Right ventricle myocardium superior (tissue), 1 donor: ENCODE results near the gene SLC29A2. TPM values are rescaled to one million over a fixed set of nuclear protein-coding genes. Genes with fewer than 3 reads are reported as not detected.
A peak's percentile ranks its signal among the peaks of the same experiment; 100 is the strongest.

Source experiments
- ATAC-seq: fragments of 200-7000 bp; cut with Tn5 transposase; one replicate; pipeline ENCODE4 v1.9.1; 2020; ENCODE audit warnings: mild to moderate bottlenecking; ENCODE audit not compliant: poor library complexity
- DNase-seq: peaks from one replicate; pipeline ENCODE4 v3.0.0-alpha.2; 2020
- intact Hi-C: fragments of 100-400 bp; cut with DNase I; formaldehyde crosslinking; loops from one replicate; pipeline ENCODE4 v1.11.2; 2022
- long read RNA-seq: library from polyadenylated mRNA; unstranded; transcript quantifications from one replicate; pipeline ENCODE4 v2.0.0, GENCODE V29; 2021
- total RNA-seq: library from RNA; stranded (reverse); fragmentation: NEBNext Ultra II Directional; extraction: Animal tissue kit (Norgen Biotek cat#: 25700); gene quantifications from one replicate; pipeline ENCODE4 v1.2.1, GENCODE V29; 2021
- donor health status: DM: no; HTN: yes; CAD: no; lungs with severe emphysema.

SLC29A2 gene, protein sequence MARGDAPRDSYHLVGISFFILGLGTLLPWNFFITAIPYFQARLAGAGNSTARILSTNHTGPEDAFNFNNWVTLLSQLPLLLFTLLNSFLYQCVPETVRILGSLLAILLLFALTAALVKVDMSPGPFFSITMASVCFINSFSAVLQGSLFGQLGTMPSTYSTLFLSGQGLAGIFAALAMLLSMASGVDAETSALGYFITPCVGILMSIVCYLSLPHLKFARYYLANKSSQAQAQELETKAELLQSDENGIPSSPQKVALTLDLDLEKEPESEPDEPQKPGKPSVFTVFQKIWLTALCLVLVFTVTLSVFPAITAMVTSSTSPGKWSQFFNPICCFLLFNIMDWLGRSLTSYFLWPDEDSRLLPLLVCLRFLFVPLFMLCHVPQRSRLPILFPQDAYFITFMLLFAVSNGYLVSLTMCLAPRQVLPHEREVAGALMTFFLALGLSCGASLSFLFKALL
- total RNA-seq, result 16.3 TPM
- long read RNA-seq, transcript SLC29A2-202 (12 exons, 2,514 nt), result major isoform, 14 of 74 reads
- long read RNA-seq, partial matches to known transcripts, result 27 of 74 reads
- long read RNA-seq, other reads (novel, unspliced or antisense), result 27 of 74 reads

DNA sequence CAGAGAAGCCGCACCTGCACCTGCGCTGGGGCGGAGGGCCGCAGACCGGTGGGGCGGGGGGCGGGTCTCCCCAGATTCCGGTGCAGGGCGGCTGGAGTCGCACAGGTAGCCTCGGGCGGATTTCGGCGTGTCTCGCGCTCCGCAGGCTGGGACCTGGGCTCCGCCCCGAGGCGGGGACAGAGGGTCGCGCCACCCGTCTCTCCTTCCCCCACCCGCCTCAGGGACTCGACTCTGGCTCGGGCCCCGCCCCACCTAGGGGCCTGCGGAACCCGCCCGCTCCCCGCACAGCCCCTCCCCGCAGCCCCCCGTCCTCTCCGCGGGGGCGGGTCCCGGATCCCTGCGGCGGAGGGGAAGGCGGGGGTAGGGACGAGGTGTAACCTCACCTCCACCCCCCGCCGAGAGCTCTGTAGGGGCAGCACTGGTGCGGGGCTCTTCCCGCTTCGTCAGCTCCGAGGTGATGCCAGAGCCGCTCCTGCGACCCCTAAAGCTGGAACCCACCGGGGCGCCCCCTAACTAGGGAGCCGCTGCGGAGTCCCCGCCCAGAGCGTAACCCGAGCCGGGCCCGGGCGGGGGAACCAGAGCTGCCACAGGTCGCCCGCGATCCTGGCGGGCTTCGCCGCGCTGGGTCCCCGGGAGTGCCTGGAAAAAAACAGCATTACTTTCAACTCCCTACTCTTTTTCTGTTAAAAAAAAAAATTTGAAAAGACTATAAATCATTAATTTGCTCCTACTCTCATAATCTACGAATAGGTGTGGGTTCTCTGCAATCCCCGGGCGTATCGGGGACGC, at the start of gene SLC29A2:
TSS of gene SLC29A2 (minus strand) at position 134 of the 789 bp plus-strand sequence. CDS start 169 bp downstream, outside the sequence.
- intact Hi-C loops, result no loop called here
- peak; percentile 78 for ATAC-seq
- DNase-seq, result peak; percentile 83

DNA sequence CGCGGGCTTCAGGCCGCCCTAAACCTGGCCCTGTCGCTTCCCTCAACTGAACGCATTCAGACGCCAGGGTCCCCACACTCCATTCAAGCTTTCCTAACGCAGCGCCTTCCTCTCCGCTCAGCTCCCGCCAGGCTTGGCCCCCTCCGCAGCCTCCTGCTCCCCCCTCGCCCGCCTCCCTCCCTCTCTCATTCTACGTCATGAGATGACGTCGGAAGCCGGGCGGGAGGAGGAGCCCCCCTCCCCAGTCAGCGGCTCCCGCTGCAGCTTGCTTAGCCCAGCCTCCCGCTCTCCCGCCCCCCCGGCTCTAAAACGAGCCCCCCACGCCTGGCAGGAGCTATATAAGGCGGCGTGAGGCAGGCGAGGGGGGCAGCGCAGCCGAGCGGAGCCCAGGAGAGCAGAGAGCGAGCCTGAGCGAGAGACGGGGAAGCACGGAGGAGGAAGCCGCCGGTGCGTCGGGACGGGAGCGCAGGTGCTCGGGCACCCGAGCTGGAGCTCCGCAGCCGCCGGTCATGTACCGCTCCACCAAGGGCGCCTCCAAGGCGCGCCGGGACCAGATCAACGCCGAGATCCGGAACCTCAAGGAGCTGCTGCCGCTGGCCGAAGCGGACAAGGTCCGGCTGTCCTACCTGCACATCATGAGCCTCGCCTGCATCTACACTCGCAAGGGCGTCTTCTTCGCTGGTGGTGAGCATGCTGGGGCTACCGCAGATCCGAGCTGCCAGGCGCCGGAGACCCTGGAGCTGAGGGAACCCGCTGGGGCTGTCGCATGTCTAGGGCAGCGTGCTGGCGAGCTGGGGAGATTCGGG, 49.3 kb upstream of the SLC29A2 start, which contains the start of gene NPAS4:
TSS of gene NPAS4 (plus strand) at position 365 of the 806 bp plus-strand sequence. CDS start at position 510, 145 bp downstream.
- intact Hi-C loops, result no loop called here
- DNase-seq, result no peak
- ATAC-seq, result no peak

DNA sequence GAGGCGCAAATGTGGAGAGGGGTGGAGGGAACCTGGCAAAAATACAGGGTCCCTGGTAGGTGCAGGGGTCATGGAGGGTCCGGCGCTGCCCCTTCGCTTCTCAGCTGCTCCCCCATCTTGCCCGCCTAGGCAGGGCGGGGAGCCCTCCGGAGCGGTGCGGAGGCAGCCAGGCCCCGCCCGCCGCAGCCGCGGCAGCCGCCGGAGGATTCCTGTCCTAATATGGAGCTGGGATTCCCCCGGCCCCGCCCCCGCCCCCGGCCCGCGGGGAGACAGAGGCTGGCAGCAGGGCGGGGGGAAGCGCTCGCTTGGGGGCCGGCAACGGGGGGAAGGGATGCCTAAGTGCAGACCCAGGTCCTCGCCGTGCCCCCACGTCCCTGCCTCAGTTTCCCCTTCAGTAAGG, 48.3 kb upstream of the SLC29A2 start:
- intact Hi-C loops, result no loop called here

DNA sequence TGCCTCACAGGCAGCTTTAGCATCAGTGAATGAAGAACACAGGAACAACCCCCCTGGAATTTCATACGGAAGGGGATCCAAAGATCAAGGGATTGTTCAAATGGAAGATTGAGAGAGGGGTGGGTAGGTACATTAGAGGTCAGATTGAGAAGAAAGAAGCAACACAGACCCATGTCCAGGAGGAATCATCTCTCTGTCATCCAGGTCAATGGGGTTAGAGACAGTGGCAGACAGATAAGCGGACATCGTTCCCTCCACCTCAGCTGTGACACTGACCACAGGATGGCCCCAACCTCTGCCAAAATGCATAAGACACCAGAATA, 47.4 kb upstream of the SLC29A2 start:
- ATAC-seq, result no peak
- intact Hi-C loops, result no loop called here

More for the DNA sequence above, 48.3 kb upstream of the SLC29A2 start:
- DNase-seq, result no peak
- no peak for ATAC-seq

DNA sequence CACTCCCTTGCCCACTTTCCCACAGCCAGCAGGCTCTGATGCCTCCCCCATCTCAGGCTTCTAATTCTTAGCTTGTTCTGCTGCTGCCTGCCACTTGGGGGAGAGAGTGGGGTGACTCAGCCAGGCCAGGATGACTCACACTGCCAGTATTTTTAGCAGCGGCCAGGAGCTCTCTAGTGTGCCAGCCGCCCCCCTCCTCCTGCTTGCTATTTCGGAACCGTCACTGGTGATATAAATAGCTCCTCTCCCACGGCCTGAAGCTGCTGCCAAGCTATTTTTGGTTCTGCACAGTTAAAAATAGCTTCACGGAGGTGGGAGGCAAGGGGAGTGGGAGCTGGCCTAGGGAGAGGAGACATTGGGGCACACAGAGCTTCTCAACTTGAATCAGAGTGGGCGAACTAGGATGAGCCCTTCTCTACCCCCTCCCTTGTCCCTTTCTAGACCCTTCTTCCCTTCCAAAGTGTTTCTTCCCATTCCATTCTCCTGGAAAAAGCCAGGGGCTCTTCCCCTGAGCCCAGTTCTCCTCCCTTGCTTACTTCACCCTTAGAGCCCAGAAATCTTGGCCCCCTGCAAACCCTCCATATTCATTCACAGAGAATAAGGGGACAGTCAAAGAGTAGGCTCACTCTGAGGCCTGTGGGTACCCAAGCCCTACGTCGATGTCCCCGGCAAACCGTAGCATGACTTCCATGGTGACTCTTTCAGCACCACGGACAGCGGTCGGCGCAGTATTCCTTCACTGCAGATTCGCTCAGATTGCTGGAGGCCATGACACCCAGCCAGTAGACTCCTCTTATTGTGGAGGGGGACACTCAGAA, 46.8 kb upstream of the SLC29A2 start:
- DNase-seq, result peak; percentile 85
- ATAC-seq, result peak; percentile 97
- intact Hi-C loops, result no loop called here

More for the DNA sequence above, 47.4 kb upstream of the SLC29A2 start:
- DNase-seq, result no peak

DNA sequence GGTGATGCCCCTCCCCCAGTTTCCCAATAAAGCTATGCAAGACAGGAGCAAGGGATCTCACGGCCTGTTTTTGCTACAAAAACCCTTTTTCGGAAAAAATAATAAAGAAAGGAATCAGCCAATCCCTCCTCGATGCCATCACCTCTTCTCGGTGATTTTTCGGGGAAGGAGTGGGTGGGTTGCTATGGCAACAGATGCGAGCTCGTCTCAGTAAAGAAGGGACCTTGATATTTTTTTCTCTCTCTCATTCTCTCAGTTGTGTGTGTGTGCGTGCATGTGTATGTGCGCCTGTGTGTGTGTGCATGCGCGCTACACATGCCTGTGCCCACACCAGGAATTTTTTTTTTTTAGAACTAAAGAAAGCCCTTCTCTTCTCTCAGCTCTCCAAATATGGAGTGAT, 45.4 kb upstream of the SLC29A2 start:
- ATAC-seq (no peak), DNase-seq (no peak)
- intact Hi-C loops, result no loop called here

DNA sequence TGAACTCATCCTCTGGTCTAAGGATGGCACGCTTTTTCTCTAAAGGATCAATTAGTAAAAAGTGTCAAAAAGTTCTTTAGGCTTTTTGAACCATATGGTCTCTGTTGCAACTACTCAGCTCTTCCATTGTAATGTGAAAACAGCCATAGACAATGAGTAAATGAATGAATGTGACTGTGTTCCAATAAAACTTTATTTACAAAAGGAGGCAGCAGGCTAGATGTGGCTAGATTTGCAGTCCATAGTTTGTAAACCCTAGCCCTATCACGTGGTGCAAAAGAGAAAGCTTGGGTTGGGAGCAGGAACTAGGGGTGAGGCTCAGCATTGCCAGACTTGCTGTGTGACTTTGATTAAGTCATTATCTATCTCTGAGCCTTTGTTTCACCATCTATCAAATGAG, 43.9 kb upstream of the SLC29A2 start:
- intact Hi-C loops, result no loop called here
- DNase-seq, result no peak
- no peak for ATAC-seq

DNA sequence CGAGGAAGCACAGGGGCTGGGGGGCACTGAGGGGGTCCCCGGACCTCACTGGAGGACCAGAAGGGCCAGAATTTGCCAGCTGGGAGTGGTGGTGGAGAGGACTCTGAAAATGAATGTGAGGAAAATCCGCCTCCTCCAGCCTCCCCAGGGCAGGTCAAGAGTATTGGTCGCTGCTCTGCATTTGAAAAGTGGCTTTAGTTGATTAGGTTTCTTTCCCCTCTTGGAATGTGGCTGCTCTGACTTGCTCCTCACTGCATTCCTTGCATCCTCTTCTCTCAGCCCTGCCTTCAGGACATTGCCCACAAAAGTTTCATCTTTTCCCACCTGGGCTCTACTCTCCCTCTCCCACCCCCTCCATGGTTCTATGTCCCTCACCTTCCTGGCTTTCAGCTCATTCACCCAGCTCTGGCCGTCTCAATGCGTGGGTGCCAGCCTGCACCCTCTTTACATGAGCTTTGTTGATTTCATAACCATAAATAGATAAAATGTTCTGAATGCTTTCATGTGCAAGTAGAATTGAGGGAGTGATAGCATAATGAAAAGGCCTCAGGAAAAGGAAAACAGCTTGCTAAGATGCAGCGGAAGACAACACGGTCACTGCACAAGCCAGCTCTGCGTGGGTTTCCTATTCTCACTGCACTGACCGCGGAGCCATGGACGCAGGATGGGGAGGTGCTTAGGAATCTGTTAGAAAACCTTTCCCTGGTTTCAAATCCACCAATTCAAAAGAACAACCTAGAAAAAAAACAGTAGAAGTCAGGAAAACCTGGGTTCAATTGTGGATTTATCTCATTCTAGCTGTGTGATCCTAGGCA, 42.8 kb upstream of the SLC29A2 start:
- intact Hi-C loops, result no loop called here
- no peak for ATAC-seq
- DNase-seq, result no peak

DNA sequence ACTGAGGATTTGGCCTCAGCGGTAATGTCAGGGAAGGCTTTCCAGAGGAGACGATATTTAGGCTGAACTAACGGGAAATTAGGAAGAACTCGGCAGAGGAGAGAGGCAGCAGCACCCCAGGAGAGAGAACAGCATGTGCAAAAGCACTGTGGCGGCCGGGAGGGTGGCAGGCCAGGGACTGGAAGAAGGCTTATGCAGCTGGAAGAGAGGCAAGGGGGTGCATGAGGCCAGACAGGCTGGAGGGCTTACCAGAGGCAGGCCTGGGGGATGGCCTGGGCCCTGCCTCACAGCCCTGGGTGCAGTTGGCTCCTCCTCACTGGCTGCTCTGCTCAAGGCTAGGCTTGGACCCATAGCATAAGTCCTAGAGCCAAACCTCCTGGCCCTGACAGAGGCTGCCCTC, 41.6 kb upstream of the SLC29A2 start:
- DNase-seq (no peak), ATAC-seq (no peak)
- intact Hi-C loops, result no loop called here

DNA sequence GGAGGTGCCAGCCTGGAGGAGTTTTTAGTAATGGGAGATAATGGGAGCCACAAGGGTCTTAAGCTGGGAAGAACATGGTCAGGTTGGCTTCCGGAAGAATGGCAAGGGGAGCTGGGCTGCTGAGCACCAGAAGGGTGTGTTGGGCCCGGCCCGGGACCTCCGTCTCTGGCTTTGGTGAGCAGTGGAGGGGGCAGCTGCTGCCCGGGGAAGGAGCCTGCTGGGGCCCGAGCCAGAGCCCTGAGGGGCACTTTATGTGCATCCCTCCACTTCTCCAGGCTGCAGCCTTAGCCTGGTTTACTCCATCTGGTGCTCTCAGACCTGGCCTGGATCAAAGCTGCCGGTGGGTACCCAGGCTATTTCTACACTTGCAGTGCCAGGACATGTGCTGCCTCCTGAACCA, 40.5 kb upstream of the SLC29A2 start:
- ATAC-seq (no peak), DNase-seq (no peak)
- intact Hi-C loops, result no loop called here

DNA sequence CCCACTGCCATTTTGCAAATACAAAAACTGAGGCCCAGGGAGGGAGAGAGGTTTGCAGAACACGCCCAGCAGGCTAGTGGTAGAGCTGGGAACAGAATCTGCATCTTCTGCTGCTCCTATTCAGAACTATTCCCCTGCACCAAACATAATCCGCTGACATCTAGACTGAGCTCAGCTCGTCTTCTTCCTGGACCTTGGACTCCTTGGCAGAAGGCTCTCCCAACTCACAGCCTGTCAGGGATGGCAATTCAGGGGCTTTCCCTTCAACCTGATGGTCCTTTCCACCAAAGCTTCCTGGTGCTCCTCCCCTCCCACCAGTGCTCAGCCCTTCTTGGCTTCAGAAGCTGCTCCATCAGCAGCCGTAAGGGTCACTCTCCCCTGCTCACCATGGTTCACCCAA, 39.8 kb upstream of the SLC29A2 start:
- no peak for DNase-seq
- intact Hi-C loops, result no loop called here
- no peak for ATAC-seq

DNA sequence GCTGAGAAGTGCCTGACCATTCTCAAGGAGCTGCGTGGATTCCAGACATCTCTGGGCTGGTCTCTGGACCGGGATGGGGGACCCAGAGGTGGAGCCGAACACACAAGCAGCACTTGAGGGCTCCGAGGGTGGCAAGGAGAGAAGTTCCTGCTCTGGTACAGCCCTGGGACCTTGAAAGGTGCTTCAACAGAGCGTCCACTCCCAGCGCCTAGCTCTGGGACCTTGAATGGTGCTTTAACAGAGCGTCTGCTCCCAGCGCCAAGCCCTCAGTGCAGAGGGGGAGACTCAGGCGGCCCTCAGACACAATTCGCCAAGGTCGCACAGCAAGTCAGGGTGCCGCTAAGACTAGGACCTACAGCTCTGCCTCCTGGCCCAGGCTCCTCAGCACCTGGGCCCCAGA, 38.6 kb upstream of the SLC29A2 start:
- ATAC-seq, result no peak

DNA sequence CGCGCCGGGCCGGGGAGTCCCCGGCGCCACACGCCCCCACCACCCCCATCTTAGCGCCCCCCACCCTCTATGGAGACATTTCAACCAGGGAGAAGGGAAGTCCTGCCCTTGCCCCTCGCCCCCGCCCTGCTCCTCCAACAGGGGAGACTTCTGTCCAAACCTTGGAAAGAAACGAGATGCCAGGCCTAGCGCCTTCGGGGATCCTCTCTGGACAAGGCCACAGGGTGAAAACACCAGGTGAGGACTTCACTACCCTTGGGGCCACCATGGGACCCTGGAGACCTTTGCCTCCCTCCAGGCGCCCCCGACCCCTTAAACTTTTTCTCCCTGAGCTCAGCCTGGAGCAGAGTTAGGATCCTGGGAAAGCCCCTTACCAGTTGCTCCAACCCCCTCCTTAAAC, 37.7 kb upstream of the SLC29A2 start:
- no peak for ATAC-seq
- DNase-seq, result no peak
- intact Hi-C loops, result loop anchor here (2.0 to 5.0 kb wide), 2 partner anchors 270 to 423 kb away; no protein-coding TSS in a partner anchor

More for the DNA sequence above, 38.6 kb upstream of the SLC29A2 start:
- intact Hi-C loops, result no loop called here
- DNase-seq, result no peak

DNA sequence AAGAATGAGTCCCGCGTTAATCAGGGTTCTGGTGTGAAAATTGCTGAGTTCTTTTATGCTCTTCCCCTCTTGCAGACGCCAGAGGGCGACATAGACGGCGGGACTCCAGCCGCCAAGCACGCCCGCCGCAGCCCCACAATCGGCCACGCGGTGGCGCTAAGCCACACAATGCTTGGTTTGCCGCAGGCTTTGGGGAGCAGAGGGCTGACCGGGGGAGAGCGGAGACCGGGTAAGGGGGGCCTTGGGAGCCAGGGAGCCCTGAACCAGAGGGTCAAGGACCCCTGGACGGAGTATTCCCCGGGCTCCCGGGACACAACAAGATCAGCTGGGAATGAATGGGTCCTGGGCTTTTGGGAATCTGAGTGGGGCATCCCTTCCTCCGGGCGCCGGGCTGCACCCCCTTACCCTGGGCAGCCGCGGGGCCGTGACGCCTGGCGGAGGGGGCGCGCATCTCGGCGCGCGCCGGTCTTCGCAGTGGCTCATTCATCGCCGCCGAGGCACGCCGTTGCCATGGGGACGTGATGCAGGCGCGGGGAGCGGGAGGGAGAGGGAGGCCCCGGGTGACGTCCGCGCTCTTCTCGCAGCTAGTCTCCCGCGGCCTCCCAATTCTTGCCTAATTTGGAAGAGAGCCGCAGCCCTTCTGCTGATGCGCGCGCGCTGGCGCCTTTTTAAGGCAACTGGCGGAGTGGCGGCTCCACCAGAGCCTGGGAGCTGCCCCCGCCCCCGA, 37.1 kb upstream of the SLC29A2 start:
- ATAC-seq, result peak; percentile 97
- intact Hi-C loops, result loop anchor here (1.0 to 5.0 kb wide), 3 partner anchors 22 to 424 kb away; no protein-coding TSS in a partner anchor

DNA sequence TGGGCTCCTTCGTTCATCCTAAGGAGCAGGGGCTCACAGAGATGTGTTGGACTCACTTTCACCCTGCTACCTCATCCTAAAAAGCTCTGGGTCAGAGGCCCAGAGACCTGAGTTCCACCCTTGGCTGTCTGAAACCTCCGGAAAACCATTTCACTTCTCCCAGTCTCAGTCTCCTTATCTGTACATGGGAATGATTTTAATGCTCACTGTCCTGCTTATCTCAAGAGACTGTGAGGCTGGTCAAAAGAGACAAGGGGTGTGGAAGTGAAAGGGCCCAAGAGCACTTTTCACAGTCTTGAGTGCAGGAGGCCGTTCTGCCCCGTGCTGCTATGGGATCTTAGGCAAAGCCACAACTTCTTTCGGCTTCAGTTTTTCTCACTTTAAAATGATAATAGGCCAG, 36.1 kb upstream of the SLC29A2 start:
- intact Hi-C loops, result loop anchor here (1.0 to 5.0 kb wide), 3 partner anchors 23 to 425 kb away; no protein-coding TSS in a partner anchor
- DNase-seq, result no peak
- ATAC-seq, result no peak

More for the DNA sequence above, 37.1 kb upstream of the SLC29A2 start:
- peak; percentile 94 for DNase-seq

DNA sequence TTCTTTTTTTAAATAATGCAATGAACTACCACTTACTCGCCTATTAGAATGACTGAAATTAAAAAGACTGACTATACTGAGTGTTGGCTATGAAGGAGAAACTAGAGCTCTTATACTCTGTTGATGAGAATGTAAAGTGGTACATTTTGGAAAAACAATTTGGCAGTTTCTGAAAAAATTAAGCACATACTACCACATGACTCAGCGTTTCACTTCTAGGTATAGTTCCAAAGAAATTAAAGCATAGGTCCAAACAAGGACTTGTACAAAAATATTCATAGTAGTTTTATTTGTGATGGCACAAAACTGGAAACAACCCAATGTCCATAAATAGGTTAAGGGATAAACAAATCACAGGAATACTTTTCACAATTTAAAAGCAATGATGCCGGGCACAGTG, 22.4 kb upstream of the SLC29A2 start:
- intact Hi-C loops, result no loop called here

More for the DNA sequence above, 22.4 kb upstream of the SLC29A2 start:
- ATAC-seq (no peak), DNase-seq (no peak)
